ENCODE data around the gene ELMO3. TPM values are rescaled to one million over a fixed set of nuclear protein-coding genes. Genes with fewer than 3 reads are reported as not detected.

The ELMO3 gene
- total RNA-seq, 4 donors from 2014 or later: 0.09 to 0.55 (median 0.29) TPM

GRCh38 chr16:67156143-67156844 is 42.6 kb upstream of the ELMO3 start:
- Histone ChIP-seq H3K9me3 (no peaks in the 10 kb centered on the region), H3K27ac (no peak overlapping the region), H3K36me3 (no peaks in the 10 kb centered on the region), H3K4me1 (peaks cover 18 to 19% of the 10 kb centered on the region in 2 donors), H3K27me3 (no peaks in the 10 kb centered on the region), H3K4me3 (no peak overlapping the region)
- in situ Hi-C loops (cut with MboI; ENCODE audit: low sequenced_read_pairs in 4 of 4): loop anchor here (5.0 to 10.0 kb wide), 4 partner anchors 141 to 191 kb away; partner anchors contain the start of gene CES3 (in 1 of the 4)
- intact Hi-C loops (cut with DNase I; ENCODE audit: low total_unique reads): no loop called here
- TF ChIP-seq, protein P1, sequence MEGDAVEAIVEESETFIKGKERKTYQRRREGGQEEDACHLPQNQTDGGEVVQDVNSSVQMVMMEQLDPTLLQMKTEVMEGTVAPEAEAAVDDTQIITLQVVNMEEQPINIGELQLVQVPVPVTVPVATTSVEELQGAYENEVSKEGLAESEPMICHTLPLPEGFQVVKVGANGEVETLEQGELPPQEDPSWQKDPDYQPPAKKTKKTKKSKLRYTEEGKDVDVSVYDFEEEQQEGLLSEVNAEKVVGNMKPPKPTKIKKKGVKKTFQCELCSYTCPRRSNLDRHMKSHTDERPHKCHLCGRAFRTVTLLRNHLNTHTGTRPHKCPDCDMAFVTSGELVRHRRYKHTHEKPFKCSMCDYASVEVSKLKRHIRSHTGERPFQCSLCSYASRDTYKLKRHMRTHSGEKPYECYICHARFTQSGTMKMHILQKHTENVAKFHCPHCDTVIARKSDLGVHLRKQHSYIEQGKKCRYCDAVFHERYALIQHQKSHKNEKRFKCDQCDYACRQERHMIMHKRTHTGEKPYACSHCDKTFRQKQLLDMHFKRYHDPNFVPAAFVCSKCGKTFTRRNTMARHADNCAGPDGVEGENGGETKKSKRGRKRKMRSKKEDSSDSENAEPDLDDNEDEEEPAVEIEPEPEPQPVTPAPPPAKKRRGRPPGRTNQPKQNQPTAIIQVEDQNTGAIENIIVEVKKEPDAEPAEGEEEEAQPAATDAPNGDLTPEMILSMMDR (IDR thresholded peaks at IDR 0.05 in 4 of 5, conservative IDR thresholded peaks at IDR 0.05 in 1 of 5): no peak
- no peak for TF ChIP-seq POLR2A (IDR thresholded peaks at IDR 0.05)
- DNase-seq: no peak
- no peak for ATAC-seq

DNA sequence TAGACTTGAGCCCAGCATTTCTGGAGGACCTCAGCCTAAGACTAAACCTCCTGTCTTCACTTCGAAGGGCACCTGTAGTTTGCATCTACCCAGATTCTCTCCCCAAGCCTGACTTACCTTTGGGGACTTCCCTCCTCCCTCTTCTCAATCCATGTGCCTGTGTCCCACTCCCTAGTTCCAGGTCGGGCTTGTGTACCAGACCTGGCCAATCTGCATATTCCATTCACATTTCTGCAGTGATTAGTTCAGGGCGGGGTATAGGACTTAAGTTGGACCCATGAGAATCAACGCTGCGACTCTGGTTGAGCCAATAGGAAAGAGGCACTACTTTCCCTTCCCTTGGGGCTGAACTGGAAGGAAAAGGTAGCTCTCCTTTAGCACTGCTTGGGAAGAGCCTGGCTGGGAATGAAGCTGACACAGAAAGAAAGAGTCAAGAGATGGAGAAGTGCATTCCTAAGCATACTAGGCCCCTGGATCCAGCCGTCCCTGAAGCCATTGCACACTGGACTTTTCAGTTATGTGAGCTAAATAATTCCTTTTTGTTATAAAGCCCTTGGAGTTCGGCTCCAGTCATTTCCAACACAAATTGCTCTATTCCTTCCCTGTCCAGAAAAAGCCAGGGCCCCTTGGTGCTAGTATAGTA is 41.7 kb upstream of the ELMO3 start:
- DNase-seq (no peak), ATAC-seq (no peak)
- intact Hi-C loops (cut with DNase I; ENCODE audit: low total_unique reads) (no loop called here), in situ Hi-C loops (cut with MboI; ENCODE audit: low sequenced_read_pairs in 4 of 4) (loop anchor here (5.0 to 10.0 kb wide), 4 partner anchors 142 to 192 kb away; partner anchors contain the start of gene CES3 (in 1 of the 4))
- H3K4me1 ChIP-seq: peaks cover 20 to 27% of the 10 kb centered on the region in 2 donors
- H3K9me3 ChIP-seq: no peaks in the 10 kb centered on the region
- no peak overlapping the region for H3K27ac ChIP-seq
- no peaks in the 10 kb centered on the region for H3K36me3 ChIP-seq
- H3K4me3 ChIP-seq: no peak overlapping the region
- no peak for TF ChIP-seq POLR2A (IDR thresholded peaks at IDR 0.05)
- TF ChIP-seq, protein P1 (IDR thresholded peaks at IDR 0.05 in 4 of 5, conservative IDR thresholded peaks at IDR 0.05 in 1 of 5): no peak
- H3K27me3 ChIP-seq: no peaks in the 10 kb centered on the region

DNA sequence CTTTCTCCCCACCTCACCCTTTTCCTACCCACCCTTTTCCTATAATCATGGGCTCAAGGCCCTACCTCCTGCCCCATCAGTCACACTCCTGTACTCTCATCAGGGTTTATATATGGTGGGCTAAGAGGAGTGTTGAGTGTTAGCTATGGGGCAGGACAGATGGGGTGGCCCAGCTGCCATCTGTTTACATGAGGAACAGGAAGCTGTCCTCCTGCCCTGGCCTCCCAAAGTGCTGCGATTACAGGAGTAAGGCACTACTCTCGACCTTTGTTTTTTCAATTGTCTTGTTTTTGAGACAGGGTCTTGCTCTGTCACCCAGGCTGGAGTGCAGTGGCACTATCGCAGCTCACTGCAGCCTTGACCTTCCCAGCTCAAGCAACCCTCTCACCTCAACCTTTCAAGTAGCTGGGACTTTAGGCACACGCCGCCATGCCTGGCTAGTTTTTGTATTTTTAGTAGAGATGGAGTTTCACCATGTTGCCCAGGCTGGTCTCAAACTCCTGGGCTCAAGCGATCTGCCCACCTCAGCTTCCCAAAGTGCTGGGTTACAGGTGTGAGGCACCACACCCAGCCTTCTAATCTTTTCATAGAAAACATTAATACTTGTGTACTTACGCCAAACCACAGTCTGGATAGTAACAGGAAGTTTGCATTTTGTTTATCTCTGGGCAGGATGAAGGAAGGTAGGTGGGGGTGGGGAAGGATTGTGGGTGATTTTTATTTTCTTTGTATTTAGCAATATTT is 40.9 kb upstream of the ELMO3 start:
- ATAC-seq: no peak
- no peaks in the 10 kb centered on the region for H3K9me3 ChIP-seq
- in situ Hi-C loops (cut with MboI; ENCODE audit: low sequenced_read_pairs in 4 of 4) (loop anchor here (5.0 to 10.0 kb wide), 4 partner anchors 143 to 193 kb away; partner anchors contain the start of gene CES3 (in 1 of the 4)), intact Hi-C loops (cut with DNase I; ENCODE audit: low total_unique reads) (loop anchor here (2.0 kb wide), 1 partner anchor 173 kb away; no protein-coding TSS in a partner anchor)
- H3K4me3 ChIP-seq: no peak overlapping the region
- TF ChIP-seq, protein P1 (IDR thresholded peaks at IDR 0.05 in 4 of 5, conservative IDR thresholded peaks at IDR 0.05 in 1 of 5): no peak
- no peak for TF ChIP-seq POLR2A (IDR thresholded peaks at IDR 0.05)
- H3K4me1 ChIP-seq: peaks cover 28 to 36% of the 10 kb centered on the region in 2 donors
- no peak for DNase-seq
- no peaks in the 10 kb centered on the region for H3K27me3 ChIP-seq
- no peaks in the 10 kb centered on the region for H3K36me3 ChIP-seq
- H3K27ac ChIP-seq: no peak overlapping the region

DNA sequence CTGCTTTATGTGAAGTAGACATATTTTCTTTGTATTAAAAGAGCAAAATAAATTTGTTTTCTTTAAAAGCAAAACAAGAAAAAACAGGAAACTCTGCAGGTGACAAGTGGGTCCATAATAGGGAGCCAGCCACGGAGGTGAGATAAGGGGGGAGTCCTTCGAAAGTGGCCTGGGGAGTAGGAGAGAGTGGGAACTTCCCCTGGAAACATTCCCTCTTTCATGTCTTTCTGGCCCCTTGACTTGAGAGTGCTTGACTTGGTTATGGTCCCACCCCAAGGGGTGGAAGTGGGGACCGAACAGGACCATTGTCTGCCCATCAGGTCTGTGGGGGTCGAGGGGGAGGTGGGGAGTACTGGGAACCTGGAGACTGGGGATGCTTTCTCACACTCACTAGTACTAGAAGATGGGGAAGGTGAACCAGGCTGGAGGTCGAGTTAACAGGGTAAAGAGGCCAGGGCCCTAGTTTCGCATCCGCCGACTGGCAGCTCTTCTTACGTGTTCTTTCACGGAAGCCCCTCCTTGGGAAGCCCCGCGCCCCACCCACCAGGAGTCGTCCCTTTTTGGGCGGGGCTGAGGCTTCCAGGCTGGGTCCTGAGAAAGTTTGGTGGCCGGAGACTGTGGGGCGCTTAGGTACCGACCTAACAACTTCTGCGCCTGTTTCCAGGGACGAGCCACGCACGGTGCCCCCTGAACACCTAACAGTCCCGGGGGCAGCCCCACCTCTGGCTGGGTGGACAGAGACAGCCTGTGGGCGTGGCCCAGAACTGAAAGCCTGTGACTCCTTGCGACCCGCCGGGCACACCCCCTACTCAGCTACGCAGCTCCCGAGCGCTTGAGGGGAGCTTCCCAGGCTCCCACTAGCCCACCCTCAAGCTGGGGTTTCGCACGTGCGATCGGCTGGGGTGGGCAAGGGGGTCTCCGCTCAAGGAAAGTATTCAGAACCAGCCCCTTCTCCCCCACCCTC is 40.0 kb upstream of the ELMO3 start:
- no peaks in the 10 kb centered on the region for H3K9me3 ChIP-seq
- TF ChIP-seq, protein P1 (IDR thresholded peaks at IDR 0.05 in 4 of 5, conservative IDR thresholded peaks at IDR 0.05 in 1 of 5): no peak
- no peak for TF ChIP-seq POLR2A (IDR thresholded peaks at IDR 0.05)
- H3K4me3 ChIP-seq: peak overlapping the region; percentile 75 to 87 (median 76)
- H3K36me3 ChIP-seq: no peaks in the 10 kb centered on the region
- no peaks in the 10 kb centered on the region for H3K27me3 ChIP-seq
- in situ Hi-C loops (cut with MboI; ENCODE audit: low sequenced_read_pairs in 4 of 4) (loop anchor here (5.0 to 10.0 kb wide), 4 partner anchors 144 to 194 kb away; partner anchors contain the start of gene CES3 (in 1 of the 4)), intact Hi-C loops (cut with DNase I; ENCODE audit: low total_unique reads) (loop anchor here (1.0 to 2.0 kb wide), 2 partner anchors 25 to 174 kb away; no protein-coding TSS in a partner anchor)
- DNase-seq: no peak
- H3K27ac ChIP-seq: peak overlapping the region; percentile 93 to 100 (median 95)
- H3K4me1 ChIP-seq: peaks cover 37 to 44% of the 10 kb centered on the region in 2 donors
- ATAC-seq: no peak
